GM12878 (cell line): ENCODE measurements around the gene RPUSD3. TPM values are rescaled to one million over a fixed set of nuclear protein-coding genes. Genes with fewer than 3 reads are reported as not detected.

Experiments
- ATF7 ChIP-seq: fragments of 450-650 bp; IDR thresholded peaks from 2 replicates; pipeline ENCODE4 v1.6.1; 2016; ENCODE audit warnings: low read depth, mild to moderate bottlenecking
- CHD4 ChIP-seq: fragments of 200-600 bp; sonication (generic); IDR thresholded peaks from 2 replicates; pipeline ENCODE4 v1.6.1; 2016; ENCODE audit warnings: mild to moderate bottlenecking
- CREB1 ChIP-seq: IDR thresholded peaks from 2 replicates; pipeline ENCODE4 v1.6.1; 2012; ENCODE audit warnings: low read depth, mild to moderate bottlenecking, inconsistent platforms
- E4F1 ChIP-seq: fragments of 450-650 bp; IDR thresholded peaks from 2 replicates; pipeline ENCODE4 v1.6.1; 2018; ENCODE audit warnings: borderline replicate concordance, mild to moderate bottlenecking; ENCODE audit not compliant: partially characterized antibody
- ELK1 ChIP-seq: IDR thresholded peaks from 2 replicates; pipeline ENCODE4 v1.6.1; 2012; ENCODE audit warnings: low read depth, low read length, improper control_type of control experiment
- EZH2 ChIP-seq: IDR thresholded peaks from 2 replicates; pipeline ENCODE4 v1.6.1; 2012; ENCODE audit warnings: low read depth, mild to moderate bottlenecking, control low read depth, inconsistent platforms, low read length, borderline replicate concordance; ENCODE audit not compliant: control insufficient read depth
- FOXK2 ChIP-seq: fragments of 450-650 bp; IDR thresholded peaks from 2 replicates; pipeline ENCODE4 v1.6.1; 2017; ENCODE audit warnings: mild to moderate bottlenecking, moderate library complexity
- GABPA ChIP-seq: IDR thresholded peaks from 2 replicates; pipeline ENCODE4 v1.6.1; 2014; ENCODE audit warnings: antibody characterized with exemption, low read depth, mild to moderate bottlenecking, inconsistent platforms
- HDGF ChIP-seq: fragments of 450-650 bp; IDR thresholded peaks from 2 replicates; pipeline ENCODE4 v1.6.1; 2016; ENCODE audit warnings: antibody characterized with exemption
- MEF2B ChIP-seq: fragments of 450-650 bp; IDR thresholded peaks from 2 replicates; pipeline ENCODE4 v1.6.1; 2018; ENCODE audit warnings: mild to moderate bottlenecking, moderate library complexity; ENCODE audit not compliant: partially characterized antibody, poor library complexity, severe bottlenecking
- NR2C1 ChIP-seq: fragments of 450-650 bp; IDR thresholded peaks from 2 replicates; pipeline ENCODE4 v1.6.1; 2017; ENCODE audit warnings: antibody characterized with exemption, mild to moderate bottlenecking, moderate library complexity
- SMC3 ChIP-seq: IDR thresholded peaks from 2 replicates; pipeline ENCODE4 v1.6.1; 2011; ENCODE audit warnings: low read length, improper control_type of control experiment, borderline replicate concordance
- TCF7 ChIP-seq: IDR thresholded peaks from 2 replicates; pipeline ENCODE4 v1.6.1; 2014; ENCODE audit warnings: antibody characterized with exemption, borderline replicate concordance
- USF1 ChIP-seq: IDR thresholded peaks from 2 replicates; pipeline ENCODE4 v1.6.1; 2011; ENCODE audit warnings: borderline replicate concordance, low read depth, mild to moderate bottlenecking, moderate library complexity, mixed read lengths, low read length; ENCODE audit not compliant: insufficient read depth; ENCODE audit errors: extremely low read length
- USF2 ChIP-seq: IDR thresholded peaks from 2 replicates; pipeline ENCODE4 v1.6.1; 2011; ENCODE audit warnings: low read depth, low read length, improper control_type of control experiment, borderline replicate concordance
- YY1 ChIP-seq: IDR thresholded peaks from 2 replicates; pipeline ENCODE4 v1.6.1; 2011; ENCODE audit warnings: low read depth, mild to moderate bottlenecking, low read length
- ZNF24 ChIP-seq: fragments of 450-650 bp; IDR thresholded peaks from 2 replicates; pipeline ENCODE4 v1.6.1; 2017; ENCODE audit warnings: antibody characterized with exemption, mild to moderate bottlenecking
- ZNF687 ChIP-seq: fragments of 450-650 bp; IDR thresholded peaks from 2 replicates; pipeline ENCODE4 v1.6.1; 2017; ENCODE audit warnings: mild to moderate bottlenecking, moderate library complexity
- polyA plus RNA-seq, 11 experiments: library from polyadenylated mRNA; depleted of rRNA in 4 of 11; unstranded in 6 of 11; stranded (reverse) in 5 of 11; fragments of >200 nt; fragmentation: Nextera tagmentation in 4 of 11; fragmentation: Illumina TruSeq in 1 of 11; extraction: Ambion mirVana in 4 of 11; extraction: Trizol in 1 of 11; gene quantifications; 1 replicate in 1 of 11; 2 replicates in 10 of 11; pipeline versions ENCODE4 v1.2.1 to v1.2.3, GENCODE V29; 2011 to 2016; ENCODE audit warnings: inconsistent platforms in 2 of 11, missing spikeins in 2 of 11, low read depth in 1 of 11
- total RNA-seq, 4 experiments: library from RNA; depleted of rRNA in 3 of 4; stranded (reverse); fragments of >200 nt in 3 of 4; fragmentation: Illumina TruSeq in 1 of 4; extraction: Trizol in 1 of 4; gene quantifications; 2 replicates each; pipeline versions ENCODE4 v1.2.1 to v1.2.3, GENCODE V29; 2013 to 2021

The RPUSD3 gene
- total and polyA plus RNA-seq, 10 of the 15 experiments (the other 5 are each of a cell fraction or from before 2014, with no cell fraction given): 6.4 to 72.9 (median 41.8) TPM

- no peak for TF ChIP-seq TCF7
- TF ChIP-seq ATF7: no peak; the same call in 1 of the 2 replicates
- TF ChIP-seq SMC3: no peak
- TF ChIP-seq FOXK2: no peak
- peak; percentile 80 for TF ChIP-seq ELK1
- peak; percentile 49; the same call in 1 of the 2 replicates for TF ChIP-seq NR2C1
- TF ChIP-seq CREB1: peak; percentile 64; the same call in 1 of the 2 replicates
- TF ChIP-seq HDGF: peak; percentile 56; the same call in 1 of the 2 replicates
- no peak for TF ChIP-seq USF2
- TF ChIP-seq CHD4: no peak; the same call in 1 of the 2 replicates
- no peak for TF ChIP-seq MEF2B
- peak; percentile 67; the same call in 1 of the 2 replicates for TF ChIP-seq YY1
- TF ChIP-seq ZNF24: 0 out of 2 replicates have a peak, but pooled peaks have one; percentile 3
- 0 out of 2 replicates have a peak, but pooled peaks have one; percentile 60 for TF ChIP-seq ZNF687
- TF ChIP-seq E4F1: peak; percentile 61
- TF ChIP-seq GABPA: peak; percentile 84
- TF ChIP-seq USF1: no peak
- TF ChIP-seq EZH2: no peak
Observed at GRCh38 chr3:9890249-9891071, 46.7 kb upstream of the RPUSD3 start, which contains the start of gene JAGN1 (continued).
